HUES48 (cell line): Measurements from ENCODE around the gene CPM.
"Not testable (repeated sequence)": the region's sequence is repeated elsewhere in the genome, so short reads cannot be mapped to it uniquely, and the experiment has no call there.

Source experiments
- H3K27ac ChIP-seq: one replicate; pipeline ENCODE4 v1.7.0; 2013; ENCODE audit warnings: low read depth, low read length, inconsistent platforms
- H3K27me3 ChIP-seq: 2 replicates; pipeline ENCODE4 v1.6.1; 2013; ENCODE audit warnings: mild to moderate bottlenecking, low read length; ENCODE audit not compliant: control insufficient read depth, insufficient read depth
- H3K36me3 ChIP-seq: 2 replicates; pipeline ENCODE4 v1.6.1; 2013; ENCODE audit warnings: low read length; ENCODE audit not compliant: control insufficient read depth, insufficient read depth
- H3K4me1 ChIP-seq: 2 replicates; pipeline ENCODE4 v1.6.1; 2013; ENCODE audit warnings: mild to moderate bottlenecking, low read length; ENCODE audit not compliant: control insufficient read depth, insufficient read depth
- H3K4me3 ChIP-seq: 2 replicates; pipeline ENCODE4 v1.5.1; 2013; ENCODE audit warnings: mild to moderate bottlenecking, low read depth, low read length
- H3K9ac ChIP-seq: 2 replicates; pipeline ENCODE4 v1.6.1; 2013; ENCODE audit warnings: mild to moderate bottlenecking, low read depth, low read length, moderate library complexity
- H3K9me3 ChIP-seq: 2 replicates; pipeline ENCODE4 v1.6.1; 2013; ENCODE audit warnings: low read length; ENCODE audit not compliant: control insufficient read depth, insufficient read depth

The CPM gene

DNA sequence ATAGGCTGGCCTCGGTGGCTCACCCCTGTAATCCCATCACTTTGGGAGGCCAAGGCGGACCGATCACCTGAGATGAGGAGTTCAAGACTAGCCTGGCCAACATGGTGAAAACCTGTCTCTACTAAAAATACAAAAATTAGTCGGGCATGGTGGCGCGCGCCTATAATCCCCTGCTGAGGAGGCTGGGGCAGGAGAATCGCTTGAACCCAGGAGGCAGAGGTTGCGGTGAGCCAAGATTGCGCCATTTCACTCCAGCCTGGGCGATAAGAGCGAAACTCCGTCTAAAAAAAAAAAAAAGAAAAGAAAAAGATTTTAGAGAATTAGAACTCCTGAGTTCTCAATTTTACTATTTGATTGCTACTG is 123.0 kb downstream of the CPM start:
- H3K27me3 ChIP-seq, H3K9ac ChIP-seq, H3K9me3 ChIP-seq, H3K27ac ChIP-seq: not testable (repeated sequence)
- Histone ChIP-seq H3K4me3 (peak overlapping the region; percentile 82), H3K36me3 (peaks cover 54% of the 10 kb centered on the region), H3K4me1 (peaks cover 15% of the 10 kb centered on the region)

- Histone ChIP-seq H3K4me1 (peaks cover 21% of the 10 kb centered on the region), H3K4me3 (peak overlapping the region; percentile 82), H3K27ac (peak overlapping the region; percentile 100), H3K9me3 (no peaks in the 10 kb centered on the region), H3K36me3 (peaks cover 48% of the 10 kb centered on the region), H3K9ac (peak overlapping the region; percentile 84), H3K27me3 (no peaks in the 10 kb centered on the region)
Measured at GRCh38 chr12:68809190-68810026, 123.6 kb downstream of the CPM start.

DNA sequence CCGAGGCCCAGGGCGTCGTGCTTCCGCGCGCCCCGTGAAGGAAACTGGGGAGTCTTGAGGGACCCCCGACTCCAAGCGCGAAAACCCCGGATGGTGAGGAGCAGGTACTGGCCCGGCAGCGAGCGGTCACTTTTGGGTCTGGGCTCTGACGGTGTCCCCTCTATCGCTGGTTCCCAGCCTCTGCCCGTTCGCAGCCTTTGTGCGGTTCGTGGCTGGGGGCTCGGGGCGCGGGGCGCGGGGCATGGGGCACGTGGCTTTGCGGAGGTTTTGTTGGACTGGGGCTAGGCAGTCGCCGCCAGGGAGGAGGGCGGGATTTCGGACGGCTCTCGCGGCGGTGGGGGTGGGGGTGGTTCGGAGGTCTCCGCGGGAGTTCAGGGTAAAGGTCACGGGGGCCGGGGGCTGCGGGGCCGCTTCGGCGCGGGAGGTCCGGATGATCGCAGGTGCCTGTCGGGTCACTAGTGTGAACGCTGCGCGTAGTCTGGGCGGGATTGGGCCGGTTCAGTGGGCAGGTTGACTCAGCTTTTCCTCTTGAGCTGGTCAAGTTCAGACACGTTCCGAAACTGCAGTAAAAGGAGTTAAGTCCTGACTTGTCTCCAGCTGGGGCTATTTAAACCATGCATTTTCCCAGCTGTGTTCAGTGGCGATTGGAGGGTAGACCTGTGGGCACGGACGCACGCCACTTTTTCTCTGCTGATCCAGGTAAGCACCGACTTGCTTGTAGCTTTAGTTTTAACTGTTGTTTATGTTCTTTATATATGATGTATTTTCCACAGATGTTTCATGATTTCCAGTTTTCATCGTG is 124.4 kb downstream of the CPM start:
- Histone ChIP-seq H3K4me3 (peak overlapping the region; percentile 82), H3K36me3 (peaks cover 40% of the 10 kb centered on the region), H3K9me3 (no peaks in the 10 kb centered on the region), H3K9ac (peak overlapping the region; percentile 100), H3K27me3 (no peaks in the 10 kb centered on the region), H3K27ac (peak overlapping the region; percentile 100), H3K4me1 (peaks cover 21% of the 10 kb centered on the region)

GRCh38 chr12:68807576-68808387 is 125.2 kb downstream of the CPM start, which contains the start of gene MDM2:
TSS of gene MDM2 (plus strand) at chr12:68808177. CDS start at chr12:68808478, 301 bp downstream.
- Histone ChIP-seq H3K27ac (peak within 1 kb of the TSS; percentile 100), H3K4me1 (peaks cover 21% of the 10 kb centered on the region), H3K9me3 (no peaks in the 10 kb centered on the region), H3K4me3 (peak within 1 kb of the TSS; percentile 82), H3K9ac (peak within 1 kb of the TSS; percentile 100), H3K27me3 (no peaks in the 10 kb centered on the region), H3K36me3 (peaks cover 32% of the 10 kb centered on the region)

DNA sequence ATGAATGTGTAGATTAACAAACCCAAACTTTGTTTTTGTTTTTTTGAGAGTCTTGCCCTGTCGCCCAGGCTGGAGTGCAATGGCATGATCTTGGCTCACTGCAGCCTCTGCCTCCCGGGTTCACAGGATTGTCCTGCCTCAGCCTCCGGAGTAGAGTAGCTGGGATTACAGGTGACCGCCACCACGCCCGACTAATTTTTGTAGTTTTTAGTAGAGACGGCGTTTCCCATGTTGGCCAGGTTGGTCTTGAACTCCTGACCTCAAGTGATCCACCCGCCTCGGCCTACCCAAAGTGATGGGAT is 125.7 kb downstream of the CPM start:
- Histone ChIP-seq H3K36me3 (peaks cover 27% of the 10 kb centered on the region), H3K9ac (peak overlapping the region; percentile 40; the same call in 1 of the 2 replicates), H3K27ac (peak overlapping the region; percentile 100), H3K4me3 (peak overlapping the region; percentile 82), H3K4me1 (peaks cover 21% of the 10 kb centered on the region)
- H3K9me3 ChIP-seq, H3K27me3 ChIP-seq: not testable (repeated sequence)

GRCh38 chr12:68806488-68807237 is 126.3 kb downstream of the CPM start:
- H3K4me3 ChIP-seq, result peak overlapping the region; percentile 82
- H3K9me3 ChIP-seq, result no peaks in the 10 kb centered on the region
- no peak overlapping the region for H3K9ac ChIP-seq
- no peak overlapping the region for H3K27ac ChIP-seq
- H3K4me1 ChIP-seq, result peaks cover 21% of the 10 kb centered on the region
- H3K36me3 ChIP-seq, result peaks cover 22% of the 10 kb centered on the region
- no peaks in the 10 kb centered on the region for H3K27me3 ChIP-seq

DNA sequence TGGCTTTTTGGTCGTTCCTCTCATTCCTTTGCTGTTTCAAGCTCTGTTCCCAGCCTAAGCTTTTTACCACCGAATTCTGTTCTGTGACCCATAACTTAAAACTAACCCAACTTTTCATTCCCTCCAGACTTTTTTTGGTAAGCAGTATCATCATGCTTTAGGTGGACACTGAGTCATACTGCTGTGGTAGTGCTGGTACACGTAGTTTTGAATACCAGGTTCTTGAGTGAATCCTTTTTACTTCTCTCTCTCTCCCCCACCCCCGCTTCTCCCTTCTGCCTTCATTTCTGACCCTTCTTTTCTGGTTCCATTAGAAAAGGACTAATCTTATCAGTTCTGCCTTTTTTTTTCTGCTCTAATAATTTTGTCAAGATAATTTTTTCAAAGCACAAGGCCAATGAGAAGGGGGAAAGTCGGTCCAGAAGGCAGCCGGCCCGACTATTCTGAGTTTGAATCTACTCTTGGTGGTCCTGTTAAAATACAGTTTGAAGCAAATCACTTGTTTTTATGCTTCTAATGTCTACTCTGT is 127.3 kb downstream of the CPM start:
- Histone ChIP-seq H3K4me1 (peaks cover 21% of the 10 kb centered on the region), H3K27ac (no peak overlapping the region), H3K27me3 (no peaks in the 10 kb centered on the region), H3K9me3 (no peaks in the 10 kb centered on the region), H3K9ac (no peak overlapping the region), H3K4me3 (no peak overlapping the region), H3K36me3 (peaks cover 13% of the 10 kb centered on the region)

- Histone ChIP-seq H3K4me1 (peaks cover 21% of the 10 kb centered on the region), H3K9me3 (no peaks in the 10 kb centered on the region), H3K27me3 (no peaks in the 10 kb centered on the region), H3K4me3 (no peak overlapping the region), H3K9ac (no peak overlapping the region), H3K36me3 (peaks cover 8% of the 10 kb centered on the region), H3K27ac (no peak overlapping the region)
Measured at GRCh38 chr12:68804657-68805591, 128.0 kb downstream of the CPM start.

DNA sequence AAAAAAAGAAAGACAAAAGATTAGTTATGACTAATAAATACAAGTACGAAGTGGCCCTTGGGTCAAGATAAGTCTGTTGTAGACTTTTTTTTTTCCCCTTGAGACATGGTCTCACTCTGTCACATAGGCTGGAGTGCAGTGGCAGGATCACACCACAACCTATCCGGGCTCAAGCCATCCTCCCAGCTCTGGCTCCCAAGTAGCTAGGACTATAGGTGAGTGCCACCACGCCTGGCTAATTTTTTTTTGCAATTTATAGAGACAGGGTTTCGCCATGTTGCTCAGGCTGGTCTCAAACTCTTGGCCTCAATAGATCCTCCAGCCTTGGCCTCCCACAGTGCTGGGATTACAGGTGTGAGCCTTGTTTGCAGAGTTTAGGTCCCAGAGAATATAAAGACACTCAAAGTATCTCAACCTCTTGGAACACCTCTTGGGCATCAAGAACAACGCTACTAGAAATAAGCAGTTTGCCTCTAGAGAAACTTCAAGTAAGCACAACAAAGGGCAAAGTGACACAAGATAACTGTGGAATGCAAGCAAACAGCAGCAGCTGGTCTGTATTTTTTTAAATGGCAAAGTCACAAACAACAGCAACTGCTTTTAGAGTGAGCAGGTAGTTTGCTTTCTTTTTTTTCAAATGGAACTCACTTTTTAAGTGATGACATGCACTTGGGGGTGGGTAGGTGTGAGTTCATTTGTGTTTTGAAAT is 128.9 kb downstream of the CPM start:
- Histone ChIP-seq H3K36me3 (0 out of 2 replicates have a peak, but pooled peaks cover under 1% of the 10 kb centered on the region), H3K9ac (no peak overlapping the region), H3K4me3 (no peak overlapping the region), H3K27ac (no peak overlapping the region), H3K4me1 (peaks cover 21% of the 10 kb centered on the region), H3K27me3 (no peaks in the 10 kb centered on the region), H3K9me3 (no peaks in the 10 kb centered on the region)
